Uterus (tissue), 4 donors: ENCODE results near the gene MST1. TPM values are rescaled to one million over a fixed set of nuclear protein-coding genes. Genes with fewer than 3 reads are reported as not detected.

ENCODE experiments used
- DNase-seq, 2 donors: peaks; one replicate each; pipeline ENCODE4 v3.0.0-alpha.2; 2019 to 2020
- H3K27ac ChIP-seq, 2 donors: fragments of 200-600 bp; sonication (generic); 1 replicate in 1 of 2; 2 replicates in 1 of 2; pipeline ENCODE4 v1.5.1; 2016 to 2018
- H3K27me3 ChIP-seq, 2 donors: fragments of 200-600 bp; sonication (generic); one replicate each; pipeline ENCODE4 v1.5.1; 2018 to 2019; ENCODE audit warnings: control low read depth in 1 of 2
- H3K36me3 ChIP-seq, 2 donors: fragments of 200-600 bp; sonication (generic); one replicate each; pipeline ENCODE4 v1.5.1; 2019; ENCODE audit warnings: control low read depth in 1 of 2
- H3K4me1 ChIP-seq, 2 donors: fragments of 200-600 bp; sonication (generic); one replicate each; pipeline ENCODE4 v1.5.1; 2018 to 2019; ENCODE audit warnings: control low read depth in 1 of 2
- H3K4me3 ChIP-seq, 2 donors: fragments of 200-600 bp; sonication (generic); 1 replicate in 1 of 2; 2 replicates in 1 of 2; pipeline ENCODE4 v1.5.1; 2018 to 2019; ENCODE audit warnings: mild to moderate bottlenecking in 1 of 2
- H3K9me3 ChIP-seq, 2 donors: fragments of 200-600 bp; sonication (generic); one replicate each; pipeline ENCODE4 v1.5.1; 2019; ENCODE audit warnings: control low read depth in 1 of 2
- POLR2A ChIP-seq, 2 donors: fragments of 450-650 bp; IDR thresholded peaks; one replicate each; pipeline ENCODE4 v1.6.1; 2016; ENCODE audit warnings: antibody characterized with exemption in 2 of 2, mild to moderate bottlenecking in 1 of 2, moderate library complexity in 1 of 2
- intact Hi-C: fragments of 100-400 bp; cut with DNase I; formaldehyde crosslinking; loops from one replicate; pipeline ENCODE4 v1.15.1; 2023; ENCODE audit warnings: low total_unique reads
- total RNA-seq, 4 donors: library from RNA; depleted of rRNA in 3 of 4; stranded (reverse); fragments of >200 nt in 3 of 4; gene quantifications; one replicate each; pipeline versions ENCODE4 v1.1.0 to v1.2.4, GENCODE V29; 2014 to 2023
- TF ChIP-seq, protein P1 (sequence below), 4 experiments: fragments of 200-600 bp in 2 of 4; fragments of 450-650 bp in 2 of 4; sonication (generic) in 2 of 4; IDR thresholded peaks; one replicate each; pipeline ENCODE4 v1.5.1; 2016 to 2019; ENCODE audit warnings: antibody characterized with exemption in 4 of 4, mild to moderate bottlenecking in 2 of 4, moderate library complexity in 1 of 4
- donor health status: DM: yes; HTN: yes; CAD: no.

The MST1 gene
- total RNA-seq, 4 donors from 2014 or later, result 5.1 to 11.5 (median 10.4) TPM; not detected in 1

- intact Hi-C loops, result no loop called here
- Histone ChIP-seq H3K4me3 (no peak overlapping the region), H3K27ac (no peak overlapping the region), H3K9me3 (no peaks in the 10 kb centered on the region), H3K27me3 (no peaks in the 10 kb centered on the region), H3K36me3 (no peaks in the 10 kb centered on the region), H3K4me1 (no peaks in the 10 kb centered on the region)
- TF ChIP-seq, protein P1, sequence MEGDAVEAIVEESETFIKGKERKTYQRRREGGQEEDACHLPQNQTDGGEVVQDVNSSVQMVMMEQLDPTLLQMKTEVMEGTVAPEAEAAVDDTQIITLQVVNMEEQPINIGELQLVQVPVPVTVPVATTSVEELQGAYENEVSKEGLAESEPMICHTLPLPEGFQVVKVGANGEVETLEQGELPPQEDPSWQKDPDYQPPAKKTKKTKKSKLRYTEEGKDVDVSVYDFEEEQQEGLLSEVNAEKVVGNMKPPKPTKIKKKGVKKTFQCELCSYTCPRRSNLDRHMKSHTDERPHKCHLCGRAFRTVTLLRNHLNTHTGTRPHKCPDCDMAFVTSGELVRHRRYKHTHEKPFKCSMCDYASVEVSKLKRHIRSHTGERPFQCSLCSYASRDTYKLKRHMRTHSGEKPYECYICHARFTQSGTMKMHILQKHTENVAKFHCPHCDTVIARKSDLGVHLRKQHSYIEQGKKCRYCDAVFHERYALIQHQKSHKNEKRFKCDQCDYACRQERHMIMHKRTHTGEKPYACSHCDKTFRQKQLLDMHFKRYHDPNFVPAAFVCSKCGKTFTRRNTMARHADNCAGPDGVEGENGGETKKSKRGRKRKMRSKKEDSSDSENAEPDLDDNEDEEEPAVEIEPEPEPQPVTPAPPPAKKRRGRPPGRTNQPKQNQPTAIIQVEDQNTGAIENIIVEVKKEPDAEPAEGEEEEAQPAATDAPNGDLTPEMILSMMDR (IDR thresholded peaks at IDR 0.05), result no peak
- no peak for TF ChIP-seq POLR2A (IDR thresholded peaks at IDR 0.05)
- DNase-seq, result no peak
Measured at GRCh38 chr3:49729966-49730609, 40.8 kb upstream of the MST1 start.

DNA sequence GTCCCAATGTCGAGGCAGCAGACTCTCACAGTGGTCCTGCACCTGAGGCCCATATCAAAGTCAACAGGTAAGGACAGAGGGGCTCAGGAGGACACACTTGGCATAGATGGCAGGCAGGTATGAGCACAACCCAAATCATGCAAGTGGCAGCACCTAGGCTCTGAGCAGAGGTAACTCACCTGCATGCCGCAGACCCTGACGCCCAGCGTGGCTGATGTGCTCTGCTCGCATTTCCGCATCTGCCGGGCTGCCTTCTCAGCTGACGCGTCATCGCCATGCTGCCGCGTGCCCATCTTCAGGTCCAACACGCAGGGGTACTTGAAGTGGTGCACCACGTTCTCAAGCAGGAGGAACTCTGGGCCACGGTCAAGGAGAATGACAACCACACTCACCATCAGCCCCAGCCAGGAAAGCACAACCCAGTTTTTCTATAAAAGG is 38.7 kb upstream of the MST1 start:
- peaks cover 0 to 5% of the 10 kb centered on the region in 2 donors for H3K4me1 ChIP-seq
- no peaks in the 10 kb centered on the region for H3K27me3 ChIP-seq
- H3K9me3 ChIP-seq, result no peaks in the 10 kb centered on the region
- intact Hi-C loops, result no loop called here
- no peak for DNase-seq
- no peak overlapping the region for H3K27ac ChIP-seq
- TF ChIP-seq, protein P1 (IDR thresholded peaks at IDR 0.05), result no peak
- no peak for TF ChIP-seq POLR2A (IDR thresholded peaks at IDR 0.05)
- no peak overlapping the region for H3K4me3 ChIP-seq
- no peaks in the 10 kb centered on the region for H3K36me3 ChIP-seq

DNA sequence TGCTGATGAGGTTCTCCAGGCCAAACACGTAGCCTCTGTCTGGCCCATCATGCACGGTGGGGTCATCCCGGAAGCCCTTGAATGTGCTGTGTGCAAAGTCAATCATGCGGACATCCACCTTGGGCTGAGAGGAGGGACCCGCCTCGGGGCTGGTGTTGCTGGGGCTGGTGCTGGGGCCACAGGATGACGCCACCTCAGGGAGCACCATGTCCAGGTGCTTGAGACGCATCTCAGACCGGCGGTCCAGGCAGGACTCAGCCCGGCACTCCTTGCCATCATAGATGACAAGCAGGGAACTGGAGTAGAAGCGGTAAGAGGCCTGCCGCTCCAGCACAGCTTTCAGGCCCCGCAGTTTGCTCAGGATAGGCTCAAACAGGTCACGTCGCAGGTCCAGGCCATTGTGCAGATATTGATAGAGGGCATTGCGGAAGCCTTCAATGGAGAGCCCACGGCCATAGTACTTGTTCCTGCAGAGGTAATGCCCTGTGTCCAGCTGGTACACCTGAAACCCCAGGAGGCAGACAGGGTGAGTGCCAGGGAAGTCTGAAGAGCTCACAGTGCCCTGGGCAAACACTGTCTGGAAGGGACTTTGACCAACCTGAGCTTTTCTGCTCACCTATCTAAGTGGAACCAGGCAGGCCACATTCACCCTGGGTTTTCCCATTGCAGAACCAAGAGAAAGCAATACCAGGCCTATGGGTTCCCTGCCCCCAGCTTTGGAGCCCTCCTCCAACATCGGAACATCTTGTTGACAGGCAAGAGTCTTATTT is 38.1 kb upstream of the MST1 start:
- DNase-seq, result no peak
- H3K27ac ChIP-seq, result no peak overlapping the region
- peaks cover 0 to 11% of the 10 kb centered on the region in 2 donors for H3K4me1 ChIP-seq
- no peaks in the 10 kb centered on the region for H3K36me3 ChIP-seq
- intact Hi-C loops, result no loop called here
- no peak overlapping the region for H3K4me3 ChIP-seq
- no peaks in the 10 kb centered on the region for H3K9me3 ChIP-seq
- no peak for TF ChIP-seq POLR2A (IDR thresholded peaks at IDR 0.05)
- TF ChIP-seq, protein P1 (IDR thresholded peaks at IDR 0.05), result no peak
- no peaks in the 10 kb centered on the region for H3K27me3 ChIP-seq

GRCh38 chr3:49725906-49726681 is 36.8 kb upstream of the MST1 start:
- no peaks in the 10 kb centered on the region for H3K36me3 ChIP-seq
- no peak for TF ChIP-seq POLR2A (IDR thresholded peaks at IDR 0.05)
- TF ChIP-seq, protein P1 (IDR thresholded peaks at IDR 0.05), result no peak
- peaks cover 0 to 12% of the 10 kb centered on the region in 2 donors for H3K4me1 ChIP-seq
- no peak overlapping the region for H3K4me3 ChIP-seq
- no peaks in the 10 kb centered on the region for H3K9me3 ChIP-seq
- no peak overlapping the region for H3K27ac ChIP-seq
- DNase-seq, result peak in 1 of 2 donors; percentile 18
- intact Hi-C loops, result no loop called here
- H3K27me3 ChIP-seq, result no peaks in the 10 kb centered on the region
